Mesenchymal stem cell (in vitro differentiated cells and primary cell): ENCODE measurements around the gene CHCHD6.

Experiments used
- DNase-seq: peaks from one replicate; pipeline ENCODE4 v3.0.0-alpha.2; 2013
- H2AFZ ChIP-seq: one replicate; pipeline ENCODE4 v1.6.1; 2013; ENCODE audit warnings: low read depth, mild to moderate bottlenecking, control low read depth, inconsistent platforms, low read length, moderate library complexity
- H2AK5ac ChIP-seq: 2 replicates; pipeline ENCODE4 v1.6.1; 2013; ENCODE audit warnings: low read length, moderate library complexity, mild to moderate bottlenecking, inconsistent platforms; ENCODE audit not compliant: severe bottlenecking
- H2BK120ac ChIP-seq: one replicate; pipeline ENCODE4 v1.6.1; 2013; ENCODE audit warnings: low read depth, mild to moderate bottlenecking, inconsistent platforms, low read length, moderate library complexity
- H2BK12ac ChIP-seq, 2 experiments: one replicate each; pipeline ENCODE4 v1.6.1; 2013; ENCODE audit warnings: inconsistent platforms in 2 of 2, low read length in 2 of 2, mild to moderate bottlenecking in 2 of 2, moderate library complexity in 2 of 2, control low read depth in 1 of 2
- H2BK15ac ChIP-seq: one replicate; pipeline ENCODE4 v1.6.1; 2013; ENCODE audit warnings: mild to moderate bottlenecking, low read depth, inconsistent platforms; ENCODE audit not compliant: poor library complexity, severe bottlenecking
- H2BK5ac ChIP-seq: 2 replicates; pipeline ENCODE4 v1.6.1; 2013; ENCODE audit warnings: low read depth, mild to moderate bottlenecking, low read length, control low read depth, inconsistent platforms; ENCODE audit not compliant: poor library complexity, severe bottlenecking
- H3K14ac ChIP-seq, 2 experiments: one replicate each; pipeline ENCODE4 v1.6.1; 2013; ENCODE audit warnings: inconsistent platforms in 2 of 2, low read length in 2 of 2, control low read depth in 1 of 2, mild to moderate bottlenecking in 1 of 2, moderate library complexity in 1 of 2
- H3K18ac ChIP-seq, 2 experiments: one replicate each; pipeline ENCODE4 v1.6.1; 2013; ENCODE audit warnings: inconsistent platforms in 2 of 2, low read length in 2 of 2, control low read depth in 1 of 2, low read depth in 1 of 2, mild to moderate bottlenecking in 1 of 2
- H3K23ac ChIP-seq, 2 experiments: one replicate each; pipeline ENCODE4 v1.6.1; 2013; ENCODE audit warnings: inconsistent platforms in 2 of 2, low read length in 2 of 2, mild to moderate bottlenecking in 2 of 2, moderate library complexity in 2 of 2, control low read depth in 1 of 2
- H3K27ac ChIP-seq: 2 replicates; pipeline ENCODE4 v1.5.1; 2013; ENCODE audit warnings: mild to moderate bottlenecking, moderate library complexity, low read length, control low read depth, inconsistent platforms; ENCODE audit not compliant: poor library complexity, severe bottlenecking
- H3K27me3 ChIP-seq, 2 experiments: 2 replicates each; pipeline versions ENCODE4 v1.6.1 to v1.7.0; 2013; ENCODE audit warnings: low read length in 2 of 2, mild to moderate bottlenecking in 2 of 2, moderate library complexity in 2 of 2, control low read depth in 1 of 2, inconsistent platforms in 1 of 2; ENCODE audit not compliant: control insufficient read depth in 1 of 2, insufficient read depth in 1 of 2
- H3K36me3 ChIP-seq, 2 experiments: 2 replicates each; pipeline versions ENCODE4 v1.6.1 to v1.7.0; 2013; ENCODE audit warnings: low read length in 2 of 2, control low read depth in 1 of 2, inconsistent platforms in 1 of 2, low read depth in 1 of 2, mild to moderate bottlenecking in 1 of 2; ENCODE audit not compliant: insufficient read depth in 2 of 2, control insufficient read depth in 1 of 2
- H3K4ac ChIP-seq, 2 experiments: one replicate each; pipeline ENCODE4 v1.6.1; 2013; ENCODE audit warnings: inconsistent platforms in 2 of 2, low read length in 2 of 2, mild to moderate bottlenecking in 2 of 2, moderate library complexity in 2 of 2, control low read depth in 1 of 2, low read depth in 1 of 2
- H3K4me1 ChIP-seq: 2 replicates; pipeline ENCODE4 v1.6.1; 2013; ENCODE audit warnings: low read depth, low read length, control low read depth; ENCODE audit not compliant: control insufficient read depth, insufficient read depth
- H3K4me2 ChIP-seq: 2 replicates; pipeline ENCODE4 v1.6.1; 2013; ENCODE audit warnings: low read length, mild to moderate bottlenecking, inconsistent platforms; ENCODE audit not compliant: poor library complexity, severe bottlenecking
- H3K4me3 ChIP-seq, 2 experiments: 2 replicates each; pipeline versions ENCODE4 v1.5.1 to v1.7.0; 2013; ENCODE audit warnings: low read length in 2 of 2, mild to moderate bottlenecking in 2 of 2, control low read depth in 1 of 2, low read depth in 1 of 2; ENCODE audit not compliant: insufficient read depth in 1 of 2
- H3K79me1 ChIP-seq: replicated peaks from 2 replicates; pipeline ENCODE4 v1.6.1; 2013; ENCODE audit warnings: mild to moderate bottlenecking, control low read depth, low read length, inconsistent platforms; ENCODE audit not compliant: poor library complexity, severe bottlenecking
- H3K9ac ChIP-seq: 2 replicates; pipeline ENCODE4 v1.7.0; 2013; ENCODE audit warnings: mild to moderate bottlenecking, low read length, moderate library complexity
- H3K9me3 ChIP-seq: 2 replicates; pipeline ENCODE4 v1.7.0; 2013; ENCODE audit warnings: mild to moderate bottlenecking, low read length; ENCODE audit not compliant: control insufficient read depth
- H4K8ac ChIP-seq: one replicate; pipeline ENCODE4 v1.6.1; 2013; ENCODE audit warnings: inconsistent platforms, mild to moderate bottlenecking, low read length, moderate library complexity
- H4K91ac ChIP-seq: one replicate; pipeline ENCODE4 v1.6.1; 2013; ENCODE audit warnings: mild to moderate bottlenecking, low read length, inconsistent platforms
- whole genome bisulfite sequencing: methylation state at CpG from one replicate; pipeline ENCODE4 v1.1.7; 2013; ENCODE audit warnings: mixed read lengths; 5-methylcytosine and 5-hydroxymethylcytosine counted together

Gene CHCHD6

DNA sequence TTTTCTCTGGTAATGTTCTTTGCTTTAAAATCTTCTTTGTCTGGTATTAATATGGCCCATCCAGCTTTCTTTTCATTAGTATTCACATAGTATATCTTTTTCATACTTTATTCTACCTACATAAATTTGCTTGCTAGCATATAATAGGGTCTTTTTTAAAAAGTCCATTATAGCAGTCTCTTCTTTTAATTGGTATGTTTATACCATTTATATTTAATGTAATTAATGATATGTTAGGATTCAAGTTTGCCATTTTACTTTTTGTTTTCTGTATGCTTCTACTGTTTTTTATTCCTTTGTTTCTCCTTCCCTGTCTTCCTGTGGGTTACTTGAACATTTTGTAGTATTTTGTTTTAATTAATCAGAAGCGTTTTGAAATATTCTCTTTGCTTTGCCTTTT is 89.0 kb downstream of the CHCHD6 start:
- no peaks in the 10 kb centered on the region for H3K36me3 ChIP-seq
- no peak overlapping the region for H2AK5ac ChIP-seq
- no peak overlapping the region for H3K27ac ChIP-seq
- peaks cover 9% of the 10 kb centered on the region for H3K79me1 ChIP-seq
- H3K4me2 ChIP-seq, result no peak overlapping the region
- no peak overlapping the region for H3K9ac ChIP-seq
- DNase-seq, result no peak
- H2BK5ac ChIP-seq, result no peak overlapping the region
- H3K4me3 ChIP-seq, result no peak overlapping the region
- H3K23ac ChIP-seq, result no peak overlapping the region
- no peak overlapping the region for H4K91ac ChIP-seq
- WGBS, result no CpG with 5 or more reads among the region's 1 CpG
- H2BK12ac ChIP-seq, result no peak overlapping the region
- H3K18ac ChIP-seq, result no peak overlapping the region
- no peak overlapping the region for H2BK15ac ChIP-seq
- H3K4me1 ChIP-seq, result peaks cover 2% of the 10 kb centered on the region
- H3K9me3 ChIP-seq, result peaks cover 13% of the 10 kb centered on the region
- H2AFZ ChIP-seq, result no peak overlapping the region
- no peak overlapping the region for H3K4ac ChIP-seq
- no peak overlapping the region for H2BK120ac ChIP-seq
- H4K8ac ChIP-seq, result no peak overlapping the region
- no peak overlapping the region for H3K14ac ChIP-seq
- no peaks in the 10 kb centered on the region for H3K27me3 ChIP-seq

DNA sequence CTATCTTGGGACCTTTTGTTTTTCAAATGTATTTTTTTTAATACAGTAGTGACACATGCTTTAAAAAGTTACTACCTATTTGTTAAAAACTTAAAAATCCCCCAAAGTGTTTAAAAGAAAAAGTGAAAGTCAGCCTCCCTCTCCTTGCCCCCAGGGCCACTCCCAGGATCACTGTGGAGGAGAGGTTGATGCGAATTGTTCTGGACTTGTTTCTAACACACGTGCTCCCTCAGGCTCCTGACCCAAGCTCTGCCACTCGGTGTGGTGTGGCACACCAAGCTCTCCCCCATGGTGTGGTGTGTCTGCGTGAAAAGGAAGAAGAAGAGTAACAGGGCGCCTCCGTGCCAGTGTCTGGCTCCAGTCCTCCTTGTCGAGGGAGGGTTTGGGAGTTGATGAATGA is 93.5 kb downstream of the CHCHD6 start:
- H4K8ac ChIP-seq, result no peak overlapping the region
- H2BK5ac ChIP-seq, result no peak overlapping the region
- no peak overlapping the region for H3K4me2 ChIP-seq
- H3K36me3 ChIP-seq, result peaks cover 0 to 2% of the 10 kb centered on the region in 2 experiments
- H3K4me1 ChIP-seq, result peaks cover 2% of the 10 kb centered on the region
- no peak overlapping the region for H3K9ac ChIP-seq
- no peak overlapping the region for H3K18ac ChIP-seq
- H2BK15ac ChIP-seq, result no peak overlapping the region
- H3K9me3 ChIP-seq, result peaks cover 11% of the 10 kb centered on the region
- peaks cover 7% of the 10 kb centered on the region for H3K79me1 ChIP-seq
- H2AFZ ChIP-seq, result no peak overlapping the region
- 91% methylated on average over 7 of the region's 7 CpGs for WGBS
- DNase-seq, result no peak
- H2BK120ac ChIP-seq, result no peak overlapping the region
- no peak overlapping the region for H3K23ac ChIP-seq
- H4K91ac ChIP-seq, result no peak overlapping the region
- no peak overlapping the region for H3K4ac ChIP-seq
- no peak overlapping the region for H3K27ac ChIP-seq
- H3K4me3 ChIP-seq, result no peak overlapping the region
- peak overlapping the region in 1 of 2 experiments; percentile 84 for H3K14ac ChIP-seq
- H3K27me3 ChIP-seq, result no peaks in the 10 kb centered on the region
- peak overlapping the region; percentile 7 for H2AK5ac ChIP-seq
- no peak overlapping the region for H2BK12ac ChIP-seq

DNA sequence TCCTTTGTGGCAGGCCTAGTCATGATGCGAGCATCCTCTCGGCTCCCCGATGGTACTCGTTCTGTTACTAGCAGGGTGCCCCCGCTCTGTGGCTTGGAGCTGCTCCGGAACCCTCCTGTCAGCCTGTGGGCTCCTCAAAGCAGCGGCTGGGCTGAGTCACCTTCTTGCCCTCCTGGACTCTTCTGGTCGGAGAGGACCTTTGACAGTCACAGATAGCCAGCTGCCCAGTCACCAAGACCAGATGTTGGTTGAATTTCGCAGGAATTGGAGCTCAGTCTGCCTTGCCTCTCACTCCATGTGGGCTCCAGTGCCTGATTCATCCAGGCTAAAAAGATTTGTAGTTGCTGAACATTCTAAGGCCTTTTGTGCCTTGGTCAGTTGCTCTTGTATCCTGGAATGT is 94.5 kb downstream of the CHCHD6 start:
- Histone ChIP-seq H3K9ac (peak overlapping the region; percentile 30), H4K91ac (no peak overlapping the region), H3K27ac (no peak overlapping the region), H3K27me3 (no peaks in the 10 kb centered on the region), H2BK120ac (no peak overlapping the region), H2BK15ac (no peak overlapping the region), H4K8ac (no peak overlapping the region), H3K4me3 (no peak overlapping the region), H3K9me3 (peaks cover 1% of the 10 kb centered on the region), H3K4ac (no peak overlapping the region), H3K18ac (peak overlapping the region in 1 of 2 experiments; percentile 48), H2AFZ (no peak overlapping the region), H3K23ac (no peak overlapping the region), H3K79me1 (peaks cover 7% of the 10 kb centered on the region), H2BK5ac (no peak overlapping the region), H3K4me1 (peaks cover 2% of the 10 kb centered on the region), H2BK12ac (peak overlapping the region in 1 of 2 experiments; percentile 31), H3K36me3 (peaks cover 0 to 2% of the 10 kb centered on the region in 2 experiments), H3K4me2 (no peak overlapping the region), H2AK5ac (no peak overlapping the region), H3K14ac (no peak overlapping the region)
- 75% methylated on average over 9 of the region's 9 CpGs for WGBS
- peak; percentile 35 for DNase-seq

DNA sequence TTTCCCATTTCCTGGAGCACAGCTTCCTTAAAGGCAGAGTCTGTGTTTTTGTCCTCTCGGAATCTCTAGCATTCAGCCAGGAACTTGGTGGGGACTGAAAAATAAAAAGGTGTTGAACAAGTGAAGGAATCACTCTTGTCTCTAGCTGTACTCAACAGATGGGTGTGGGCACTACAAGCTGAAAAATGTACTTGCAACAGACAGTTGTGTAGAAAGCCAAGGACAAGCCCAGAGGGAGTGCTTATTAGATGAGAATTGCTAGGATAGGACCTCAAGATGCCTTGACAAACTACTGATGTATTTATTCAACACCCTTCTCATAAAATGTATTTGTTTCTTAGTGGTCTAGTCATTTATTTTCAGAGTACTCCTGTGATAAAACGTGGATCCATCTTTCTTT is 95.1 kb downstream of the CHCHD6 start:
- no peak overlapping the region for H2BK5ac ChIP-seq
- H4K91ac ChIP-seq, result no peak overlapping the region
- peaks cover 2% of the 10 kb centered on the region for H3K4me1 ChIP-seq
- H3K27ac ChIP-seq, result no peak overlapping the region
- DNase-seq, result no peak
- H3K9me3 ChIP-seq, result no peaks in the 10 kb centered on the region
- peaks cover 0 to 2% of the 10 kb centered on the region in 2 experiments for H3K36me3 ChIP-seq
- H2BK12ac ChIP-seq, result no peak overlapping the region
- H3K4me2 ChIP-seq, result no peak overlapping the region
- H2BK120ac ChIP-seq, result no peak overlapping the region
- no peak overlapping the region for H3K18ac ChIP-seq
- no peak overlapping the region for H4K8ac ChIP-seq
- H3K4me3 ChIP-seq, result no peak overlapping the region
- no peak overlapping the region for H2AK5ac ChIP-seq
- 85% methylated on average over 2 of the region's 2 CpGs for WGBS
- peak overlapping the region; percentile 30 for H3K9ac ChIP-seq
- H2AFZ ChIP-seq, result no peak overlapping the region
- H3K79me1 ChIP-seq, result peaks cover 7% of the 10 kb centered on the region
- no peak overlapping the region for H3K4ac ChIP-seq
- H3K23ac ChIP-seq, result no peak overlapping the region
- H2BK15ac ChIP-seq, result no peak overlapping the region
- no peaks in the 10 kb centered on the region for H3K27me3 ChIP-seq
- no peak overlapping the region for H3K14ac ChIP-seq
